NCI-H524 treated with DMSO at 0.1 percent for 48 hours (cell line): ENCODE results near the gene JMJD1C.
"Not testable (repeated sequence)": the region's sequence is repeated elsewhere in the genome, so short reads cannot be mapped to it uniquely, and the experiment has no call there.

Experiments
- DNase-seq: peaks from one replicate; lab custom pipeline; 2025; lab: John Stamatoyannopoulos, UW

The JMJD1C gene

GRCh38 chr10:63465293-63466143, at the start of gene JMJD1C:
TSS of gene JMJD1C (minus strand) at chr10:63465977. CDS start at chr10:63465662, 315 bp downstream.
- DNase-seq = no peak

- no peak for DNase-seq
Observed at GRCh38 chr10:63515002-63515763, 49.4 kb upstream of the JMJD1C start.

GRCh38 chr10:63506554-63506953, 40.8 kb upstream of the JMJD1C start:
- no peak for DNase-seq

- DNase-seq = no peak
Observed at GRCh38 chr10:63505562-63505961, 39.8 kb upstream of the JMJD1C start.

GRCh38 chr10:63504145-63504881, 38.5 kb upstream of the JMJD1C start:
- DNase-seq = no peak

GRCh38 chr10:63503395-63503794, 37.6 kb upstream of the JMJD1C start:
- DNase-seq = no peak

GRCh38 chr10:63502832-63503231, 37.1 kb upstream of the JMJD1C start:
- DNase-seq = no peak

- no peak for DNase-seq
Observed at GRCh38 chr10:63501954-63502353, 36.2 kb upstream of the JMJD1C start.

GRCh38 chr10:63500551-63500950, 34.8 kb upstream of the JMJD1C start:
- DNase-seq = not testable (repeated sequence)

GRCh38 chr10:63498665-63499064, 32.9 kb upstream of the JMJD1C start:
- no peak for DNase-seq

GRCh38 chr10:63497321-63497720, 31.5 kb upstream of the JMJD1C start:
- no peak for DNase-seq

- no peak for DNase-seq
Observed at GRCh38 chr10:63496561-63496960, 30.8 kb upstream of the JMJD1C start.

- no peak for DNase-seq
Observed at GRCh38 chr10:63494951-63495350, 29.2 kb upstream of the JMJD1C start.

- DNase-seq = no peak
Observed at GRCh38 chr10:63493004-63493403, 27.2 kb upstream of the JMJD1C start.

- DNase-seq = not testable (repeated sequence)
Observed at GRCh38 chr10:63492317-63492690, 26.5 kb upstream of the JMJD1C start.

- DNase-seq = no peak
Observed at GRCh38 chr10:63491588-63492316, 26.0 kb upstream of the JMJD1C start.

- DNase-seq = no peak
Observed at GRCh38 chr10:63489838-63490237, 24.1 kb upstream of the JMJD1C start.

- no peak for DNase-seq
Observed at GRCh38 chr10:63487990-63488389, 22.2 kb upstream of the JMJD1C start.

- no peak for DNase-seq
Observed at GRCh38 chr10:63483983-63484382, 18.2 kb upstream of the JMJD1C start.

GRCh38 chr10:63481815-63482421, 16.1 kb upstream of the JMJD1C start:
- DNase-seq = no peak

GRCh38 chr10:63480237-63480636, 14.5 kb upstream of the JMJD1C start:
- no peak for DNase-seq
